HG03064 (cell line): ENCODE measurements around the gene ASB4.
"Not testable (repeated sequence)": the region's sequence is repeated elsewhere in the genome, so short reads cannot be mapped to it uniquely, and the experiment has no call there.

ENCODE experiments used
- ATAC-seq: cut with Tn5 transposase; IDR thresholded peaks from one replicate; pipeline ENCODE4 v1.9.1; 2021; ENCODE audit warnings: low read depth; ENCODE audit not compliant: unreplicated experiment

The ASB4 gene

GRCh38 chr7:95549818-95550529 lies 64.2 kb downstream of the ASB4 start:
- ATAC-seq = no peak

DNA sequence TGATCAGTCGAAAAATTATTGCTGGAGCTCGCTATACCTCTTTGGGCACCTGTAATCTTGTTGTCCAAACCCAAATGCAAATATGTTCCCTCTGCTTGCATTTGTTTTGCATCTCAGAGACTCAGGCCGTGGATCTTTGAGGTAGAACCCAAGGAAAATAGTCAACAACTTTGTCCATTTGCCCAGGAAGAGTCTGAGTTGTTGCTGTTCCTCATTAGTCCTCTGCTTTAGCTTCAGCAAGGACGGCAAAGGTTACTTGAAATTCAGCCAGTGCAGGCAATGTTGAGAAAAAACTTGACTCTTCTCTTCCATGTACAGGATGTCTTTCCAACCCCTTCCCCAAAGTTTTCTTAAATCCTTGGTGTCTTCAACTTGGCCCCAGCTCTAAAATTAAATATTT lies 64.8 kb downstream of the ASB4 start:
- no peak for ATAC-seq

- ATAC-seq = not testable (repeated sequence)
Measured at GRCh38 chr7:95552010-95552926, 66.5 kb downstream of the ASB4 start.

GRCh38 chr7:95553939-95554338 lies 68.2 kb downstream of the ASB4 start:
- ATAC-seq = no peak

GRCh38 chr7:95556777-95557176 lies 71.0 kb downstream of the ASB4 start:
- ATAC-seq = no peak

DNA sequence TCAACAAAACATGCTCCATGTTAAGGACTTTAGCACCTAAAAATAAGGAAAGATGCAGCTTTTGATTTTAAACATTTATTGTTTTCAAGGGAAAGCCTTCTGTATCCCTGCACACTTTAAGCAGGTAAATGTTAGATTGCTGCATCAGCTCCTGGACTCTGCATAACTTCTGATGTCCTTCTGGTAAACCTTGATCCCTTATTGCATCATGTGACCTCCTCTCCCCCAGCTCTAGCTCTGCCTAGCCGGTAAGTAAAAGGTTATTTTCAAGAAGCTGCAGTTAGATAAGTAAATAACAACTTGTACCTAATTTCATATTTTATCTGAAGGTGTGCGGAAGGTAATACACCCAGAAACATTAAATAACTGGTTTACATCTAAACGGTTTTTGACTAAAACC lies 73.1 kb downstream of the ASB4 start:
- no peak for ATAC-seq

GRCh38 chr7:95560674-95561073 lies 74.9 kb downstream of the ASB4 start:
- no peak for ATAC-seq

GRCh38 chr7:95569720-95570119 lies 84.0 kb downstream of the ASB4 start:
- ATAC-seq = no peak

GRCh38 chr7:95577137-95577536 lies 91.4 kb downstream of the ASB4 start:
- ATAC-seq = no peak

GRCh38 chr7:95578299-95578855 lies 92.6 kb downstream of the ASB4 start:
- no peak for ATAC-seq

DNA sequence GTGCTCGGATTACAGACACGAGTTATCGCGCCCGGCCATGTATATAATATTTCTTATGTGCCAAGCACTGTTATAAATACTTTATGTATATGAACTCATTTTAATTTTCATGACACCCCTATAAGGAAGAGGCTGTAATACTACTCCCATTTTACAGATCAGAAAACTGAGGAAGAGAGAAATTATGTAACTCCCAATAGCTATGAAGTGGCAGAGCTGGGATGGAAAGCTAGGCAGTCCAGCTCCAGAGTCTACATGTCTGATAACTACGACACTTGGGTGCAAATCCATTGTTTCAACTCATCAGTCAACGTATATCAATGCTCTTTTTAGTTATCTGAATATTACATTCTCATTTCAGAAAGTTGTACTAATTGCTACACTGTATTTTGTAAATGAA lies 93.6 kb downstream of the ASB4 start:
- no peak for ATAC-seq

GRCh38 chr7:95581467-95581866 lies 95.7 kb downstream of the ASB4 start:
- ATAC-seq = no peak

- ATAC-seq = no peak
Measured at GRCh38 chr7:95582578-95583293, 97.0 kb downstream of the ASB4 start.

DNA sequence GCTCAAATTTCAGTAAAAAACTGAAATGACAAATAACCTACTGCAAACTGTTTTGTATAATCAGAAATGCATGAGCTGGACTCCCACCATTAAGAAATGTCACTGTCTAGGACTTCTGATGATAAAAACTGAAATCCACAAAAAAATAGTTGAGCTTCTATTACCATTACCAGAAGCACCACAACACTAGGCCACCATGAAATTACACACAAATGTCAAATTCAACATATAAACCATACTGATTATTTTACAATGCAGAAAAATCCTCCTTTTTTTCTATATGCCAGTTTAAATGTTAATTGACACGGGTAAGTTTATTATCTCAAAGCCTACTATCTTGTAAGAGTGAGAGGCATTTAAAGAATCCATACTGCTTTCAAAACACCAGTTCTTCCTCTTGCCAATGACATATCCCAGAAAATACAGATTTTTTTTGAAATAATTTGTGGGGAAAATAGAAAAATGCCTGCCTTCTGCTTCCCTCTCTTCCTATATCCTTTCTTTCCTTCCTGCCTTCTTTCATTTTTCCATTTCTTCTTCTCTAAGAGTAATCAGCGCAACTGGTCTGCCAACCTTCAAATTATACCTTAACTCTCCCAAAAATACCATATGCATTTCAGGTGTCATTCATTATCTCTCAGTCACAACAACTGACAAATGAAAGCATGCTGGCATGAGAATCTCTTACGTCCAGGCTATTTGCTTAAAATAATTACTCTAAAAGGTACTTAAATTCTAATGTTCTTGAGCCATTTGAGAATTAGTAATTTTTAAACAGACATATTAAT lies 98.3 kb downstream of the ASB4 start:
- ATAC-seq = no peak

- no peak for ATAC-seq
Measured at GRCh38 chr7:95584769-95585425, 99.2 kb downstream of the ASB4 start.

GRCh38 chr7:95585426-95585789 lies 99.7 kb downstream of the ASB4 start:
- no peak for ATAC-seq

DNA sequence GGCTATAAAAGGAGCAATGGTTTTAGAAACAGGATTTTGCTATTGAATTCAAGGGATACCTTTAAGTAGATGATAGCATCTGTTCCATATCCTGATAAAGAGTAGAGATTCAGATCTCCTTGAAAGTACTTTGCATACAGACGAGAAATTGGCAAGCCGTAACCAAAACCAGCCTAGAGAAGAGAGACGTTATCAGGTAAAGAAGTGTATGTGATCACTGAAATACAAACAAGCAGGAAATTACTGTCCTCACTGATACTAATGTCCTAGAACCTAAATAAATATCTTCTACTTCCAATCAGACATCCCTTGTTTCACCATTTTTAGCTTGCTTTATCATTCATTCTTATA lies 101.2 kb downstream of the ASB4 start:
- ATAC-seq = no peak

DNA sequence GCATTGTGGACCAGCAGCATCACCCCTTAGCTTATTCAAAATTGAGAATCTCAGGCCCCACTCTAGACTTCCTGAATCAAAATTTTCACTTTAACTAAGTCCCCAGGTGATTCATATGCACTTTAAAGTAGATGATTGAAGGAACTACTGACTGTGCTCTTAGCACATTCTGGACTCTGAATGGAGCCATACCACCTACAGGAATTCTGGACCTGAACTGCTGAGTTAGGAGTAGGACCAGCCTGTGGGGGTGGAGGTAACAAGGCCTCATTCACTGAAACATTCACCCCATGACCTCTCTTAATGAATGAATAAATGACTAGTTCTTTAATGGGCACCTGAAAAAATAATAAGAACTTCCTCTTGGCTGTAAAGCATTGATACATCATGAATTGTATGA lies 103.3 kb downstream of the ASB4 start:
- no peak for ATAC-seq

- no peak for ATAC-seq
Measured at GRCh38 chr7:95589766-95590165, 104.0 kb downstream of the ASB4 start.
